Stimulated activated naive CD4-positive, alpha-beta T cell treated with Interleukin-2 at 50 U/mL for 16 hours (primary cell): ENCODE results near the gene TCF7L1.
"Not testable (repeated sequence)": the region's sequence is repeated elsewhere in the genome, so short reads cannot be mapped to it uniquely, and the experiment has no call there.

ENCODE experiments used
- DNase-seq: peaks from one replicate; lab custom pipeline; 2025; lab: John Stamatoyannopoulos, UW

Gene TCF7L1

DNA sequence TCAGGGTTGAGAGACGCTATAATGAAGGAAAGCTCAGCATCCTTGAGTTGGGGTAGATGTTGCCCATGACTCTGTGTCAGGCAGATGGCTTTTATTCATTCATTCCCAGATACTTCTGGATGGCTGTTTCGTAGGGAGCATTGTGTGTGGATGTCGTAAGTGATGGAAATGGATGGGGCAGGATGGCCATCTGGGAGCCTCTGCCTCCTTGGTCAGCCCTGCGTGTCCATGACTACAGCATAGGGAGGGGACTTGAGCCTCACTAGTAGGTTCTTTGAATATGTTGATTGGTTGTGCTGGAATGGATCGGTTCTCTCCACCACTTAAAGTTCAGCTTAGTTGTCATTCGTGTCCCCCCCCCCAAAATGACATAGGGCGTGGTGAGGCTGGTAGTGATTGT, 149.7 kb downstream of the TCF7L1 start:
- no peak for DNase-seq

GRCh38 chr2:85283641-85284040, 150.4 kb downstream of the TCF7L1 start:
- no peak for DNase-seq

- DNase-seq, result no peak
Measured at GRCh38 chr2:85286918-85287317, 153.7 kb downstream of the TCF7L1 start.

- DNase-seq, result no peak
Measured at GRCh38 chr2:85287721-85288120, 154.5 kb downstream of the TCF7L1 start.

DNA sequence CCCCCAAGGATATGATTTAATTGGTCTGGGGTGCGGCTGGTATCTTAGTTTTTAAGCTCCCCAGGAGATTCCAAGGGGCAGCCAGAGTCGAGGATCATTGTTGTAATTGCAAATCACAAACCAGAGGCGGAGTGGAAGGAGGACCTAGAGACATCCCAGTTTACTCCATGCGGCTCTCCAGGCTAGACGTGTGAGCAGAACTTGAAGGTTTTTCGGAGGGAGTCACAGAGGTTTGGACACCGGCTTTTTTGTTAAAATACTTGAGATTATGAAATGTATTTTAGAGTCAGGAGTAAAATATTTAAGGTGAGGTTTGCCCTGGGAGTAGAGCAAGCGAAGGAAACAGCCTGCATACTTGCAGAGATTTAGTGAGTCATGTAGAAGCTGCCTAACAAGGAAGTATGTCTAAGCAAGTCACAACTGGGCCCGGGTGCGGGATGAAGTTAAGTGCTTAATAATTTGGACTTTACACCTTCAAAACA, 155.1 kb downstream of the TCF7L1 start:
- DNase-seq, result no peak

GRCh38 chr2:85291425-85292023, 158.3 kb downstream of the TCF7L1 start:
- no peak for DNase-seq

DNA sequence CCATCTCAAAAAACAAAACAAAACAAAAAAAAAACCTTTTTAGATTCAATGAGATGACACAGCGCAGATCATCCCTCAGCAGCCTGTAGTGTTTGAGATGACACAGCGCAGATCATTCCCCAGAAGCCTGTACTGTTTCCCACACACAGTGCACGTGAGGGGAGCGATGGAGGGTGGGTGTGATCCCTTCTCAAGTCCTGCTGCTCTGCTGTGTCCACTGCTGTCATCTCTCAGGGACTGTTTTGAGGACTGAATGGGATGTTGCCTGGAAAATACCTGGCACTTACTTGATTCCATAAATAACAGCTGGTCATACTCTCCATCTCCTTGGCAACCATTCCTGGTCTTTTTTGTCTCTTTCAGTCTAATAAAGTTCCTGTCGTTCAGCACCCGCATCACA, 168.9 kb downstream of the TCF7L1 start:
- no peak for DNase-seq

DNA sequence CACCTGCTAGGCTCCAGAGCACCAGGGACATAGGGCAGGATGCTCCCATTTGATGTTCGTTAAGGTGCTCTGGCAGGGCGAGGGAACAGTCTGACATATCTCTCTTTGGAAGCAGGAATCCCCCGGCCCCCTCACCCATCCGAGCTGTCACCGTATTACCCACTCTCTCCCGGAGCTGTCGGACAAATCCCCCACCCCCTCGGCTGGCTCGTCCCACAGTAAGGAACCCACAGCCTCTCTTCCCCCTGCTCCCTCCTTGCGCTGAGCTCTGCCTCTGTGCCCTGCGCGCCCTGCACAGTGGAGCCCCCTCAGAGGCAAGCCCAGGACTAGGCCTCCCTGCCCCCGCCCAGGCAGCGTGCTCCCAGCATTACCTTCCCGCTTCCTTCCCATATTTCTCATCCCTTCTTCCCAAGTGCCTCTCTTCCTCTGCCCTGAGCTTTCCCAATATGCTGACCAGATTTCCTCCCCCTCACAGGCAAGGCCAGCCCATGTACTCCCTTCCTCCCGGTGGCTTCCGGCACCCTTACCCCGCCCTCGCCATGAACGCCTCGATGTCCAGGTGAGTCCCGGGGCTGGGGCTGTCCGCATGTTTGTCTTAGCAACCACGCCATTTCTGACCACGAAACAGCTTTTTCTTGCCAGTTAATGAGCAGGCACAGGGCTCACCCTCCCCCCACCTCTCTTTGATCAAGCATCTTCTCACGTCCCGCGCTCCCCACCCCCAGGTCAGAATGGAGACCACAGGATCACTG, 170.8 kb downstream of the TCF7L1 start:
- no peak for DNase-seq

GRCh38 chr2:85307527-85307897, 174.3 kb downstream of the TCF7L1 start:
- DNase-seq, result no peak

- DNase-seq, result no peak
Measured at GRCh38 chr2:85308201-85308600, 175.0 kb downstream of the TCF7L1 start.

GRCh38 chr2:85308896-85309555, 175.8 kb downstream of the TCF7L1 start:
- no peak for DNase-seq

GRCh38 chr2:85309699-85310321, 176.6 kb downstream of the TCF7L1 start:
- no peak for DNase-seq

- DNase-seq, result no peak
Measured at GRCh38 chr2:85310330-85310729, 177.1 kb downstream of the TCF7L1 start.

GRCh38 chr2:85312404-85312803, 179.2 kb downstream of the TCF7L1 start:
- no peak for DNase-seq

DNA sequence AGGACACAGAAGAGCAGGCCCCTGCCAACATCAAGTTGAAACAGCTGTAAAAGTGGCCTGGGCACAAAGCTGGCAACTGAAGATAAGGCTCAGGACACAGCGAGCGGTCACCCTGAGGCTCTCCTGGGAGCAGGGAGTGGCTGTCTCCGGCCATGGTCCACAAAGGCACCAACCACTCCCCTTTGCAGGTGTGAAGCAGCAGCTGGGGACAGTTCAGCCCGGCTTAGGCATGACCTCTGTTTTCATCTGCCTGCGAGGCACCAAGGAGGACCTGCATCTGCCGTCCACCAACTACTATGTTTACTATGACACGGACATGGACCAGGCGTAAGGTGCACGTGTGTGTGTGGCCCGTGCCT, 181.7 kb downstream of the TCF7L1 start:
- no peak for DNase-seq

- not testable (repeated sequence) for DNase-seq
Measured at GRCh38 chr2:85315921-85316320, 182.7 kb downstream of the TCF7L1 start.

GRCh38 chr2:85318222-85319074, 185.3 kb downstream of the TCF7L1 start:
- peak; percentile 41 for DNase-seq

GRCh38 chr2:85319796-85320195, 186.6 kb downstream of the TCF7L1 start:
- no peak for DNase-seq

GRCh38 chr2:85323351-85323987, 190.3 kb downstream of the TCF7L1 start:
- no peak for DNase-seq

GRCh38 chr2:85323988-85324367, 190.8 kb downstream of the TCF7L1 start:
- DNase-seq, result not testable (repeated sequence)
